KMS-11 (cell line): Measurements from ENCODE around the gene NCBP3.

Experiments used
- H2AFZ ChIP-seq: fragments of 200-600 bp; sonication (generic); 2 replicates; pipeline ENCODE4 v1.6.1; 2016; ENCODE audit warnings: antibody characterized with exemption, mixed run types, low read depth
- H3K27ac ChIP-seq: fragments of 200-600 bp; sonication (generic); 2 replicates; pipeline ENCODE4 v1.6.1; 2016; ENCODE audit warnings: mild to moderate bottlenecking, mixed run types
- H3K27me3 ChIP-seq: fragments of 200-600 bp; sonication (generic); 2 replicates; pipeline ENCODE4 v1.6.1; 2017; ENCODE audit warnings: mild to moderate bottlenecking, low read depth, mixed run types, moderate library complexity; ENCODE audit not compliant: insufficient read depth
- H3K36me3 ChIP-seq: fragments of 200-600 bp; sonication (generic); 2 replicates; pipeline ENCODE4 v1.6.1; 2017; ENCODE audit warnings: mild to moderate bottlenecking, mixed run types; ENCODE audit not compliant: insufficient read depth
- H3K4me1 ChIP-seq: fragments of 200-600 bp; sonication (generic); 2 replicates; pipeline ENCODE4 v1.6.1; 2016; ENCODE audit warnings: mild to moderate bottlenecking, low read depth, mixed run types; ENCODE audit not compliant: poor library complexity, severe bottlenecking
- H3K4me2 ChIP-seq: fragments of 200-600 bp; sonication (generic); 2 replicates; pipeline ENCODE4 v1.7.0; 2016; ENCODE audit warnings: mild to moderate bottlenecking, mixed run types
- H3K4me3 ChIP-seq: fragments of 200-600 bp; sonication (generic); IDR thresholded peaks from 2 replicates; pipeline ENCODE4 v1.6.1; 2017; ENCODE audit warnings: low read depth, low read length, mixed read lengths; ENCODE audit not compliant: insufficient read depth
- H3K79me2 ChIP-seq: fragments of 200-600 bp; sonication (generic); 2 replicates; pipeline ENCODE4 v1.6.1; 2016; ENCODE audit warnings: low read depth, mixed run types; ENCODE audit not compliant: insufficient read depth
- H3K9ac ChIP-seq: fragments of 200-600 bp; sonication (generic); 2 replicates; pipeline ENCODE4 v1.6.1; 2016; ENCODE audit warnings: mild to moderate bottlenecking, mixed run types
- H4K20me1 ChIP-seq: fragments of 200-600 bp; sonication (generic); 2 replicates; pipeline ENCODE4 v1.6.1; 2016; ENCODE audit warnings: mild to moderate bottlenecking, mixed run types; ENCODE audit not compliant: insufficient read depth
- CTCF ChIP-seq: fragments of 200-600 bp; sonication (generic); conservative IDR thresholded peaks from 2 replicates; pipeline ENCODE4 v1.6.1; 2017; ENCODE audit warnings: low read depth, mild to moderate bottlenecking, antibody characterized with exemption, low read length, moderate library complexity, mixed read lengths

NCBP3 gene

GRCh38 chr17:3762922-3763776 lies 82.9 kb downstream of the NCBP3 start:
- TF ChIP-seq CTCF = no peak

GRCh38 chr17:3761918-3762380 lies 84.1 kb downstream of the NCBP3 start:
- Histone ChIP-seq H3K4me1 (no peaks in the 10 kb centered on the region), H2AFZ (no peak overlapping the region), H3K27me3 (no peaks in the 10 kb centered on the region), H3K36me3 (no peaks in the 10 kb centered on the region), H3K9ac (no peak overlapping the region), H3K4me3 (no peak overlapping the region), H3K4me2 (no peak overlapping the region), H3K27ac (no peak overlapping the region), H4K20me1 (no peaks in the 10 kb centered on the region), H3K79me2 (no peaks in the 10 kb centered on the region)
- no peak for TF ChIP-seq CTCF

More at GRCh38 chr17:3762922-3763776, 82.9 kb downstream of the NCBP3 start:
- H3K9ac ChIP-seq = no peak overlapping the region
- no peaks in the 10 kb centered on the region for H3K4me1 ChIP-seq
- no peak overlapping the region for H3K4me3 ChIP-seq
- H3K4me2 ChIP-seq = no peak overlapping the region
- H3K27ac ChIP-seq = no peak overlapping the region
- H2AFZ ChIP-seq = no peak overlapping the region
- no peaks in the 10 kb centered on the region for H3K36me3 ChIP-seq
- H3K27me3 ChIP-seq = no peaks in the 10 kb centered on the region
- H3K79me2 ChIP-seq = no peaks in the 10 kb centered on the region
- no peaks in the 10 kb centered on the region for H4K20me1 ChIP-seq

- H2AFZ ChIP-seq = no peak overlapping the region
These were observed 84.8 kb downstream of the NCBP3 start for GRCh38 chr17:3761036-3761917.

More at GRCh38 chr17:3761036-3761917, 84.8 kb downstream of the NCBP3 start:
- Histone ChIP-seq H3K4me2 (no peak overlapping the region), H3K36me3 (no peaks in the 10 kb centered on the region), H3K9ac (no peak overlapping the region), H3K27me3 (no peaks in the 10 kb centered on the region), H3K4me3 (no peak overlapping the region), H4K20me1 (no peaks in the 10 kb centered on the region), H3K27ac (no peak overlapping the region), H3K79me2 (no peaks in the 10 kb centered on the region), H3K4me1 (no peaks in the 10 kb centered on the region)
- TF ChIP-seq CTCF = no peak
